Esophagus squamous epithelium (tissue), 5 donors: ENCODE measurements around the gene STAC3. TPM values are rescaled to one million over a fixed set of nuclear protein-coding genes. Genes with fewer than 3 reads are reported as not detected.
A peak's percentile ranks its signal among the peaks of the same experiment; 100 is the strongest.

ENCODE experiments used
- DNase-seq: peaks from one replicate; lab custom pipeline; 2025; lab: John Stamatoyannopoulos, UW
- H3K27ac ChIP-seq, 4 donors: fragments of 200-600 bp; sonication (generic); one replicate each; pipeline ENCODE4 v1.5.1; 2016 to 2019; ENCODE audit warnings: mild to moderate bottlenecking in 1 of 4
- H3K27me3 ChIP-seq, 4 donors: fragments of 200-600 bp; sonication (generic); 1 replicate in 3 of 4; 2 replicates in 1 of 4; pipeline versions ENCODE4 v1.5.1 to v1.6.0; 2017 to 2021; ENCODE audit warnings: antibody characterized with exemption in 1 of 4
- H3K36me3 ChIP-seq, 3 donors: fragments of 200-600 bp; sonication (generic); one replicate each; pipeline ENCODE4 v1.5.1; 2016 to 2019
- H3K4me1 ChIP-seq, 3 donors: fragments of 200-600 bp; sonication (generic); one replicate each; pipeline ENCODE4 v1.5.1; 2017 to 2019
- H3K4me3 ChIP-seq, 4 donors: fragments of 200-600 bp; sonication (generic); 1 replicate in 3 of 4; 2 replicates in 1 of 4; pipeline ENCODE4 v1.5.1; 2016 to 2019; ENCODE audit warnings: mild to moderate bottlenecking in 2 of 4, moderate library complexity in 1 of 4
- H3K9me3 ChIP-seq, 3 donors: fragments of 200-600 bp; sonication (generic); one replicate each; pipeline ENCODE4 v1.5.1; 2016 to 2019
- CTCF ChIP-seq, 6 experiments: fragments of 450-650 bp in 4 of 6; fragments of 200-600 bp in 2 of 6; sonication (generic) in 2 of 6; IDR thresholded peaks; one replicate each; pipeline ENCODE4 v1.5.1; 2016 to 2019; ENCODE audit warnings: antibody characterized with exemption in 6 of 6, mild to moderate bottlenecking in 4 of 6, moderate library complexity in 4 of 6
- POLR2A ChIP-seq, 4 donors: fragments of 450-650 bp; IDR thresholded peaks; one replicate each; pipeline ENCODE4 v1.6.1; 2017; ENCODE audit warnings: antibody characterized with exemption in 4 of 4, mild to moderate bottlenecking in 4 of 4, moderate library complexity in 3 of 4
- WGBS, 2 donors: methylation state at CpG; one replicate each; pipeline ENCODE4 v1.1.5; 2018; 5-methylcytosine and 5-hydroxymethylcytosine counted together
- intact Hi-C: fragments of 100-400 bp; cut with DNase I; formaldehyde crosslinking; loops from one replicate; pipeline ENCODE4 v1.15.0; 2022
- total RNA-seq, 4 donors: library from RNA; depleted of rRNA; stranded (reverse); fragments of >200 nt; gene quantifications; one replicate each; pipeline ENCODE4 v1.1.0, GENCODE V29; 2016
- donor health status: DM: yes; HTN: yes; CAD: no.

The STAC3 gene
- total RNA-seq, 4 donors from 2014 or later: 0.29 to 0.95 (median 0.47) TPM

DNA sequence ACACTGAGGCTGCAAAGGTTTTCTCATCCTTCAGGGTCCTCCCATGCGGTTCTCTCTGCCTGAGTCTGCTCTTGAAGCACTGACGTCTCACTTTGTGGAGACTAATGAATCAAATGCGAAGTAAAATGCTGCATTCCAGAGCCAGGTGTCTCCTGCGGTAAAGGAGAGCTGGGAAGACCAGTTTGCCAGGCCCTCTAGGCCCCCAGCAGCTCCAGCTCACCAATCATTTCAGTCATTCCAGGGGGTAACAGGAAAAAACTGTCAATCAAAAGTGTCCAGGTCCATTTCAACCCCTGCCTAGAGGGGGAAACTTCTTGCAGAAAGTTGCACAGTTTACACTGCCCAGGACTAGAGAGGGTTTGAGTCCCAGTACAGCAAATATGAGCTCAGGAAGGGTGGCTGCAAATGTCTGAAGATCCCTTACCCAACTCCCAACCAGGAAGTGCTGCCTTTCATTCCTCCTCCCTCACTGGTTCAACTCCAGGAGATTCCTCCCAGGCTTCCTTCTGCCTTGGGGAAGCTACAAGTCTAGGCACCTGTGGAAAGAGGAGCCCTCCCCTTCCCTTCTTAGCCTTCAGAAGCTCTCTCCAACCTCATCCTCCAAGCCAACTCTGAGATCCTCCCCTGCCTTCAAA, 37.1 kb downstream of the STAC3 start:
- Histone ChIP-seq H3K4me1 (peaks cover 29 to 61% (median 35%) of the 10 kb centered on the region in 3 donors), H3K27ac (no peak overlapping the region), H3K27me3 (peaks cover 0 to 53% (median 6%) of the 10 kb centered on the region in 4 donors), H3K9me3 (no peaks in the 10 kb centered on the region), H3K4me3 (no peak overlapping the region), H3K36me3 (peaks cover 7 to 42% (median 17%) of the 10 kb centered on the region in 3 donors)
- 0 to 20% methylated on average over 1 of the region's 4 CpGs for WGBS, 2 donors
- TF ChIP-seq POLR2A (IDR thresholded peaks at IDR 0.05): no peak
- intact Hi-C loops: no loop called here
- DNase-seq: no peak

DNA sequence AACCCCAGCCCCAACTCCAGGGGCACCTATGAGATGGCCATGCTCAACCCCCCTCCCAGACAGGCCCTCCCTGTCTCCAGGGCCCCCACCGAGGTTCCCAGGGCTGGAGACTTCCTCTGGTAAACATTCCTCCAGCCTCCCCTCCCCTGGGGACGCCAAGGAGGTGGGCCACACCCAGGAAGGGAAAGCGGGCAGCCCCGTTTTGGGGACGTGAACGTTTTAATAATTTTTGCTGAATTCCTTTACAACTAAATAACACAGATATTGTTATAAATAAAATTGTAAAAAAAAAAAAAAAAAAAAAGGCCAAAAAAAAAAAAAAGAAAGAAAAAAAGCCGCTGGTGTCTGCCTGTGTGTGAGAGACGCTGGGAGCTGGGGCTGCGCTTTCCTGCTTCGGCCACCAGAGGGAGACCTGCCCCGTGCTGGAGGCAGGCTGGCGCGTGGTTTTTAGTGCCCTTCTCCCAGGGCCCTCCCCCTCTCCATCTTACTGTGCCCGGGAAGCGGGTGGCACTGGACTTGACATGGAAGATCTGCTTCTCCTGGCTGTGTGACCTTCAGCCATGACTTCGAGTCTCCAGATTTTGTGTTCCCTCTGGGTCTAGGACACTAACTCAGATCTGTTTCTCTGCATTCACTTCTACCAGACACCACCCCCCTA, 37.8 kb downstream of the STAC3 start:
- intact Hi-C loops: no loop called here
- Histone ChIP-seq H3K27ac (no peak overlapping the region), H3K9me3 (no peaks in the 10 kb centered on the region), H3K4me3 (no peak overlapping the region), H3K27me3 (peaks cover 0 to 46% (median 6%) of the 10 kb centered on the region in 4 donors), H3K36me3 (peaks cover 7 to 48% (median 19%) of the 10 kb centered on the region in 3 donors), H3K4me1 (peaks cover 29 to 54% (median 35%) of the 10 kb centered on the region in 3 donors)
- WGBS, 2 donors: 1 to 9% methylated on average over 15 to 16 of the region's 16 CpGs
- DNase-seq: no peak
- TF ChIP-seq CTCF (IDR thresholded peaks at IDR 0.05) (peak; percentile 86 to 95 (median 92)), POLR2A (IDR thresholded peaks at IDR 0.05) (no peak)

DNA sequence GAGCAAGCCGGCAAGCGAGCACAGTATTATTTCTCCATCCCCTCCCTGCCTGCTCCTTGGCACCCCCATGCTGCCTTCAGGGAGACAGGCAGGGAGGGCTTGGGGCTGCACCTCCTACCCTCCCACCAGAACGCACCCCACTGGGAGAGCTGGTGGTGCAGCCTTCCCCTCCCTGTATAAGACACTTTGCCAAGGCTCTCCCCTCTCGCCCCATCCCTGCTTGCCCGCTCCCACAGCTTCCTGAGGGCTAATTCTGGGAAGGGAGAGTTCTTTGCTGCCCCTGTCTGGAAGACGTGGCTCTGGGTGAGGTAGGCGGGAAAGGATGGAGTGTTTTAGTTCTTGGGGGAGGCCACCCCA, 38.3 kb downstream of the STAC3 start:
- no peak for DNase-seq
- peaks cover 0 to 41% (median 4%) of the 10 kb centered on the region in 4 donors for H3K27me3 ChIP-seq
- peaks cover 28 to 49% (median 31%) of the 10 kb centered on the region in 3 donors for H3K4me1 ChIP-seq
- H3K9me3 ChIP-seq: no peaks in the 10 kb centered on the region
- TF ChIP-seq POLR2A (IDR thresholded peaks at IDR 0.05) (no peak), CTCF (IDR thresholded peaks at IDR 0.05) (no peak)
- no peak overlapping the region for H3K27ac ChIP-seq
- intact Hi-C loops: no loop called here
- WGBS, 2 donors: 63 to 95% methylated on average over 4 to 5 of the region's 7 CpGs
- H3K36me3 ChIP-seq: peaks cover 7 to 54% (median 19%) of the 10 kb centered on the region in 3 donors
- H3K4me3 ChIP-seq: no peak overlapping the region

GRCh38 chr12:57211791-57212700, 38.9 kb downstream of the STAC3 start:
- no peak overlapping the region for H3K4me3 ChIP-seq
- TF ChIP-seq POLR2A (IDR thresholded peaks at IDR 0.05) (no peak), CTCF (IDR thresholded peaks at IDR 0.05) (no peak)
- no peak overlapping the region for H3K27ac ChIP-seq
- DNase-seq: no peak
- 79 to 90% methylated on average over 8 to 24 of the region's 27 CpGs for WGBS, 2 donors
- peaks cover 0 to 34% (median under 1%) of the 10 kb centered on the region in 4 donors for H3K27me3 ChIP-seq
- H3K36me3 ChIP-seq: peaks cover 7 to 60% (median 19%) of the 10 kb centered on the region in 3 donors
- intact Hi-C loops: no loop called here
- no peaks in the 10 kb centered on the region for H3K9me3 ChIP-seq
- H3K4me1 ChIP-seq: peaks cover 22 to 43% (median 25%) of the 10 kb centered on the region in 3 donors

DNA sequence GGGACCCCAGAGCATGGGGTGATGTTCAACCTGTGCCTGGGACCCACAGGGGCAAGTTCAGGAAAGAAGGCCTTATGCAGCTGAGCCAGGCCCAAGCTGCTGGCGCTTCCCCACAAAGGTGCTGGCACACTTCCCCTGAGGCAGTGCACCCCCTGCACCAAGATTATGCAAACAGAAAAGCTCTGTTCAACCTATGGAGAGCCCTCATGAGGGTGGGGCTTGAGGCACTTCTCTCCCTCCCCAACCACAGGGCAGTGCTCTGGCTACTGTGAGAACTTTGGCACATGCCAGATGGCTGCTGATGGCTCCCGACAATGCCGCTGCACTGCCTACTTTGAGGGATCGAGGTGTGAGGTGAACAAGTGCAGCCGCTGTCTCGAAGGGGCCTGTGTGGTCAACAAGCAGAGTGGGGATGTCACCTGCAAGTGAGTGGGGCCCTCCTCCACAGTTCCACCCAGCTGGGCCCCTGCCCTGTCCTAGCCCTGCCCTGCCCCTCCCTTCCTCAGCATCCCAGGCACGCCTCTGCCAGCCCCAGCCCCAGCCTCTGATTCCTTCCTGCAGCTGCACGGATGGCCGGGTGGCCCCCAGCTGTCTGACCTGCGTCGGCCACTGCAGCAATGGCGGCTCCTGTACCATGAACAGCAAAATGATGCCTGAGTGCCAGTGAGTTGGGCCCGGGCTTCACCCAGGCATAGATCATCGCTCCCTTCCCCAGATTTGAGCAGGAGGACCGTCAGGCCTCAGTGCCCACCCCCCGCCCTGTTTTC, 39.9 kb downstream of the STAC3 start:
- Histone ChIP-seq H3K27ac (no peak overlapping the region), H3K4me3 (no peak overlapping the region), H3K36me3 (peaks cover 8 to 69% (median 25%) of the 10 kb centered on the region in 3 donors), H3K9me3 (no peaks in the 10 kb centered on the region), H3K4me1 (peaks cover 13 to 34% (median 18%) of the 10 kb centered on the region in 3 donors), H3K27me3 (peaks cover 0 to 26% (median 0%) of the 10 kb centered on the region in 4 donors)
- DNase-seq: no peak
- 75 to 80% methylated on average over 1 to 12 of the region's 16 CpGs for WGBS, 2 donors
- intact Hi-C loops: no loop called here
- TF ChIP-seq CTCF (IDR thresholded peaks at IDR 0.05) (no peak), POLR2A (IDR thresholded peaks at IDR 0.05) (no peak)
